HL-60/S4 treated with retinoic acid at 250 ng/mL for 4 days and 3 days (cell line): ENCODE measurements around the gene TMEM151B.
"Not testable (repeated sequence)": the region's sequence is repeated elsewhere in the genome, so short reads cannot be mapped to it uniquely, and the experiment has no call there.

Experiments
- in situ Hi-C: fragments of 300-500 bp; cut with MboI; formaldehyde crosslinking; loops from 2 replicates; pipeline ENCODE4 v1.7.0; 2022; ENCODE audit warnings: low sequenced_read_pairs

The TMEM151B gene

GRCh38 chr6:44301782-44302564, 31.7 kb downstream of the TMEM151B start:
- in situ Hi-C loops = no loop called here

GRCh38 chr6:44302856-44303255, 32.6 kb downstream of the TMEM151B start:
- in situ Hi-C loops = no loop called here

- in situ Hi-C loops = no loop called here
These were observed 33.6 kb downstream of the TMEM151B start for GRCh38 chr6:44303842-44304241.

- in situ Hi-C loops = no loop called here
These were observed 34.3 kb downstream of the TMEM151B start for GRCh38 chr6:44304282-44305199.

GRCh38 chr6:44305200-44305725, 35.0 kb downstream of the TMEM151B start:
- in situ Hi-C loops = no loop called here

- in situ Hi-C loops = no loop called here
These were observed 36.5 kb downstream of the TMEM151B start for GRCh38 chr6:44306710-44307109.

GRCh38 chr6:44307217-44307616, 37.0 kb downstream of the TMEM151B start:
- in situ Hi-C loops = no loop called here

- in situ Hi-C loops = no loop called here
These were observed 38.8 kb downstream of the TMEM151B start for GRCh38 chr6:44309092-44309491.

- in situ Hi-C loops = no loop called here
These were observed 39.4 kb downstream of the TMEM151B start for GRCh38 chr6:44309631-44310030.

GRCh38 chr6:44310241-44310640, 40.0 kb downstream of the TMEM151B start:
- in situ Hi-C loops = no loop called here

GRCh38 chr6:44311304-44311703, 41.1 kb downstream of the TMEM151B start:
- in situ Hi-C loops = no loop called here

GRCh38 chr6:44311767-44312166, 41.5 kb downstream of the TMEM151B start:
- in situ Hi-C loops = no loop called here

GRCh38 chr6:44312901-44313788, 42.9 kb downstream of the TMEM151B start, which contains the start of gene AARS2:
Gene AARS2, minus strand, starts transcription at chr6:44313347. Its CDS starts 24 bp downstream, at chr6:44313323.
- in situ Hi-C loops = no loop called here

GRCh38 chr6:44314657-44315056, 44.4 kb downstream of the TMEM151B start:
- in situ Hi-C loops = not testable (repeated sequence)

GRCh38 chr6:44315516-44315915, 45.3 kb downstream of the TMEM151B start:
- in situ Hi-C loops = no loop called here

- in situ Hi-C loops = no loop called here
These were observed 45.7 kb downstream of the TMEM151B start for GRCh38 chr6:44315951-44316350.

- in situ Hi-C loops = no loop called here
These were observed 46.2 kb downstream of the TMEM151B start for GRCh38 chr6:44316481-44316880.

- in situ Hi-C loops = not testable (repeated sequence)
These were observed 46.9 kb downstream of the TMEM151B start for GRCh38 chr6:44317136-44317631.

- in situ Hi-C loops = no loop called here
These were observed 51.0 kb downstream of the TMEM151B start for GRCh38 chr6:44321210-44321609.

- in situ Hi-C loops = no loop called here
These were observed 56.8 kb downstream of the TMEM151B start for GRCh38 chr6:44327096-44327495.
